C4-2B (cell line): ENCODE measurements around the gene SYT8.

Experiments
- ZFX ChIP-seq: fragments of 450-650 bp; IDR thresholded peaks from 2 replicates; pipeline ENCODE4 v1.6.1; 2017
- TF ChIP-seq, protein P1 (sequence below): fragments of 450-650 bp; conservative IDR thresholded peaks from 2 replicates; pipeline ENCODE4 v1.5.1; 2017; ENCODE audit warnings: mild to moderate bottlenecking

DNA sequence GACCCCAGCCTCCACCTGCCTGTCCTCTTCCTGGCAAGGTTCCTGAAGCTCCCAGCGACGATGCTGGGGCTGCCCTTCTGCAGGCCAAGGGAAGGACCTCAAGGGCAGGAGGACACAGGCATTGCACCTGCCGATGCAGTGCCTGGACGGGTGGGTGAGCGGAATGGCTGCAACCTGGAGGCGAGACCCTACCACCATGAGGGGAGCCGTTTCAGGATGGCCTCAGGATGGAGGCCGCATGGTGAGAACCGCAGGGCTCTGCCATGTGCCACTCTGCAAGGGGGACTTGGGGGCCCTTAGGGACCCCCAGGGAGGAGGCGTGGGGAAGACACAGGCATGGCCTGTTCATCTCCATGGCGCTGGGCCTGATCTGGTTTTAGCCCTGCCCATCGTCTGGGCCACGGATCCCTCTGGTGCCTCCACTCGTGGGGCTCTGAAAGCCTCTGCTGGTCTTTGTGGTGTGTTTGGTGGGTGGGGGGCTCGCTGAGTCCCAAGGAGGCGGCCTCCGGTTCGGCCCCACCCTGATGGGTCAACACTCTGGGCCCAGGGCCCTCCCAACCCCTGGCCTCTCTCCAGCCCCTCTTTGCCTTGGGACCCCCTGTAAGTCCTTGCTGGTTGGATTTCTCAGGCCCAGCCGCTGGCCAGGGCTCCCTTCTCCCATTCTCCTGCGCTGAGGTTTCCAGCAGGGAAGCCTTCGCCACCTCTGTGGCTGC lies 16.8 kb downstream of the SYT8 start:
- TF ChIP-seq, protein P1, sequence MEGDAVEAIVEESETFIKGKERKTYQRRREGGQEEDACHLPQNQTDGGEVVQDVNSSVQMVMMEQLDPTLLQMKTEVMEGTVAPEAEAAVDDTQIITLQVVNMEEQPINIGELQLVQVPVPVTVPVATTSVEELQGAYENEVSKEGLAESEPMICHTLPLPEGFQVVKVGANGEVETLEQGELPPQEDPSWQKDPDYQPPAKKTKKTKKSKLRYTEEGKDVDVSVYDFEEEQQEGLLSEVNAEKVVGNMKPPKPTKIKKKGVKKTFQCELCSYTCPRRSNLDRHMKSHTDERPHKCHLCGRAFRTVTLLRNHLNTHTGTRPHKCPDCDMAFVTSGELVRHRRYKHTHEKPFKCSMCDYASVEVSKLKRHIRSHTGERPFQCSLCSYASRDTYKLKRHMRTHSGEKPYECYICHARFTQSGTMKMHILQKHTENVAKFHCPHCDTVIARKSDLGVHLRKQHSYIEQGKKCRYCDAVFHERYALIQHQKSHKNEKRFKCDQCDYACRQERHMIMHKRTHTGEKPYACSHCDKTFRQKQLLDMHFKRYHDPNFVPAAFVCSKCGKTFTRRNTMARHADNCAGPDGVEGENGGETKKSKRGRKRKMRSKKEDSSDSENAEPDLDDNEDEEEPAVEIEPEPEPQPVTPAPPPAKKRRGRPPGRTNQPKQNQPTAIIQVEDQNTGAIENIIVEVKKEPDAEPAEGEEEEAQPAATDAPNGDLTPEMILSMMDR, result no peak
- no peak for TF ChIP-seq ZFX
